ENCODE data around the gene RECQL. TPM values are rescaled to one million over a fixed set of nuclear protein-coding genes. Genes with fewer than 3 reads are reported as not detected.
A peak's percentile ranks its signal among the peaks of the same experiment; 100 is the strongest.
"Not testable (repeated sequence)": the region's sequence is repeated elsewhere in the genome, so short reads cannot be mapped to it uniquely, and the experiment has no call there.

The RECQL gene
- total RNA-seq, 2 donors from 2014 or later, result 39.8 to 66.5 TPM

- Histone ChIP-seq H3K9ac (ENCODE audit: extremely low read depth, low read length, poor library complexity, severe bottlenecking) (no peak overlapping the region), H3K36me3 (ENCODE audit: control insufficient read depth, insufficient read depth, low read length) (no peaks in the 10 kb centered on the region), H3K9me3 (ENCODE audit: control insufficient read depth, low read length) (peaks cover 8% of the 10 kb centered on the region), H3K4me3 (ENCODE audit: low read length) (no peak overlapping the region), H3K27me3 (ENCODE audit: control insufficient read depth, insufficient read depth, low read length, poor library complexity, severe bottlenecking) (no peaks in the 10 kb centered on the region), H3K4me1 (ENCODE audit: control insufficient read depth, insufficient read depth, low read length) (no peaks in the 10 kb centered on the region), H3K27ac (ENCODE audit: low read depth, low read length) (no peak overlapping the region)
- H3K9me3 Mint-ChIP-seq, result peaks cover 16% of the 10 kb centered on the region
- H3K4me3 Mint-ChIP-seq, result no peak overlapping the region
- WGBS, 2 experiments (ENCODE audit: insufficient coverage in 1 of 2, insufficient read length in 1 of 2), result 75 to 78% methylated on average over 4 of the region's 4 CpGs
- DNase-seq, result peak; percentile 53
- no peak overlapping the region for H3K27ac Mint-ChIP-seq
- peaks cover 15% of the 10 kb centered on the region for H3K27me3 Mint-ChIP-seq (ENCODE audit: insufficient read depth)
- H3K36me3 Mint-ChIP-seq (ENCODE audit: low read depth), result no peaks in the 10 kb centered on the region
- peaks cover 5% of the 10 kb centered on the region for H3K4me1 Mint-ChIP-seq
- TF ChIP-seq, protein P1, sequence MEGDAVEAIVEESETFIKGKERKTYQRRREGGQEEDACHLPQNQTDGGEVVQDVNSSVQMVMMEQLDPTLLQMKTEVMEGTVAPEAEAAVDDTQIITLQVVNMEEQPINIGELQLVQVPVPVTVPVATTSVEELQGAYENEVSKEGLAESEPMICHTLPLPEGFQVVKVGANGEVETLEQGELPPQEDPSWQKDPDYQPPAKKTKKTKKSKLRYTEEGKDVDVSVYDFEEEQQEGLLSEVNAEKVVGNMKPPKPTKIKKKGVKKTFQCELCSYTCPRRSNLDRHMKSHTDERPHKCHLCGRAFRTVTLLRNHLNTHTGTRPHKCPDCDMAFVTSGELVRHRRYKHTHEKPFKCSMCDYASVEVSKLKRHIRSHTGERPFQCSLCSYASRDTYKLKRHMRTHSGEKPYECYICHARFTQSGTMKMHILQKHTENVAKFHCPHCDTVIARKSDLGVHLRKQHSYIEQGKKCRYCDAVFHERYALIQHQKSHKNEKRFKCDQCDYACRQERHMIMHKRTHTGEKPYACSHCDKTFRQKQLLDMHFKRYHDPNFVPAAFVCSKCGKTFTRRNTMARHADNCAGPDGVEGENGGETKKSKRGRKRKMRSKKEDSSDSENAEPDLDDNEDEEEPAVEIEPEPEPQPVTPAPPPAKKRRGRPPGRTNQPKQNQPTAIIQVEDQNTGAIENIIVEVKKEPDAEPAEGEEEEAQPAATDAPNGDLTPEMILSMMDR (conservative IDR thresholded peaks at IDR 0.05), result no peak
Observed at GRCh38 chr12:21429994-21430393, 71.4 kb downstream of the RECQL start.

DNA sequence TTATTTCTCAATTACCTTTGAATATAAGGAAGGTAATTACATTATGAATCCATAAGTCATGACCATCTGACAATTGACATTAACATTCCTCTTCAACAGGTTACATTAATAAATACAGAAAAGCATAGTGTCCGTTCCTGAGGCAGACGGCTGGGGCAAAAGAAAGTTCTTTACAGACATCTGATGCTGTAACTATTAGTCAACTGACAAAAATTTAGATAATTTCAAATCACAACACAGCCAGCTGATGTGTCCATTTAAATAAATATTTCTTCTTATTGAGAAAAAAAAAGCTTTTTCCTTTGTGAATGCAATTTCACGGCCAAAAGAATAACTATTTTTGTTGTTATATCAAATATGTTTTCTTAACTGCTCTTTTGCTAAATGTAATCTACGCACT is 73.2 kb downstream of the RECQL start:
- H3K27ac ChIP-seq (ENCODE audit: low read depth, low read length), result no peak overlapping the region
- H3K27ac Mint-ChIP-seq, result no peak overlapping the region

DNA sequence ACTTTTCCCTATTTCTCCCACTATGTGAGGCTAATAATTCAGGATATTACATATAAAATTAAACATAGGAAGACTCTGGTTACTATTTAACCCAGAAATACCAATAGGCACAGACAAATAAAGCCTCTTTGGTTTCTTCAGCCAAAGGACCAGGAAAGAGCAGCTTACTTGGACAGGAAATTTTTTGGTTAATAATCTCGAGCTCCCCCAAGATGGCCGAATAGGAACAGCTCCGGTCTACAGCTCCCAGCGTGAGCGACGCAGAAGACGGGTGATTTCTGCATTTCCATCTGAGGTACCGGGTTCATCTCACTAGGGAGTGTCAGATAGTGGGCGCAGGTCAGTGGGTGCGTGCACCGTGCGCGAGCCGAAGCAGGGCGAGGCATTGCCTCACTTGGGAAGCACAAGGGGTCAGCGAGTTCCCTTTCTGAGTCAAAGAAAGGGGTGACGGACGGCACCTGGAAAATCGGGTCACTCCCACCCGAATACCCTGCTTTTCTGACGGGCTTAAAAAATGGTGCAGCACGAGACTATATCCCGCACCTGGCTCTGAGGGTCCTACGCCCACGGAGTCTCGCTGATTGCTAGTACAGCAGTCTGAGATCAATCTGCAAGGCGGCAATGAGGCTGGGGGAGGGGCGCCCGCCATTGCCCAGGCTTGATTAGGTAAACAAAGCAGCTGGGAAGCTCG is 82.3 kb downstream of the RECQL start:
- not testable (repeated sequence) for H3K4me1 ChIP-seq (ENCODE audit: control insufficient read depth, insufficient read depth, low read length); H3K27me3 Mint-ChIP-seq (ENCODE audit: insufficient read depth); H3K27ac ChIP-seq (ENCODE audit: low read depth, low read length); H3K9ac ChIP-seq (ENCODE audit: extremely low read depth, low read length, poor library complexity, severe bottlenecking); H3K27me3 ChIP-seq (ENCODE audit: control insufficient read depth, insufficient read depth, low read length, poor library complexity, severe bottlenecking); H3K36me3 ChIP-seq (ENCODE audit: control insufficient read depth, insufficient read depth, low read length); H3K9me3 ChIP-seq (ENCODE audit: control insufficient read depth, low read length); H3K36me3 Mint-ChIP-seq (ENCODE audit: low read depth)
- peak overlapping the region; percentile 40 for H3K4me3 ChIP-seq (ENCODE audit: low read length)
- DNase-seq, result peak; percentile 76
- H3K4me3 Mint-ChIP-seq, result peak overlapping the region; percentile 61
- H3K4me1 Mint-ChIP-seq, result peaks cover 20% of the 10 kb centered on the region
- WGBS, 2 experiments (ENCODE audit: insufficient coverage in 1 of 2, insufficient read length in 1 of 2), result 90 to 91% methylated on average over 20 to 28 of the region's 30 CpGs
- peak overlapping the region; percentile 95 for H3K27ac Mint-ChIP-seq
- peaks cover 19% of the 10 kb centered on the region for H3K9me3 Mint-ChIP-seq

More for the DNA sequence above, 73.2 kb downstream of the RECQL start:
- no peak for DNase-seq
- no peak overlapping the region for H3K4me3 ChIP-seq (ENCODE audit: low read length)
- peaks cover 8% of the 10 kb centered on the region for H3K9me3 ChIP-seq (ENCODE audit: control insufficient read depth, low read length)
- H3K27me3 ChIP-seq (ENCODE audit: control insufficient read depth, insufficient read depth, low read length, poor library complexity, severe bottlenecking), result no peaks in the 10 kb centered on the region
- Mint-ChIP-seq H3K4me1 (no peaks in the 10 kb centered on the region), H3K9me3 (peaks cover 16% of the 10 kb centered on the region), H3K27me3 (ENCODE audit: insufficient read depth) (peaks cover 7% of the 10 kb centered on the region), H3K36me3 (ENCODE audit: low read depth) (no peaks in the 10 kb centered on the region), H3K4me3 (no peak overlapping the region)
- H3K4me1 ChIP-seq (ENCODE audit: control insufficient read depth, insufficient read depth, low read length), result no peaks in the 10 kb centered on the region
- TF ChIP-seq, protein P1 (conservative IDR thresholded peaks at IDR 0.05), result no peak
- 94% methylated on average over 4 of the region's 4 CpGs; no CpG with 5 or more reads in 1 of the 2 experiments for WGBS, 2 experiments (ENCODE audit: insufficient coverage in 1 of 2, insufficient read length in 1 of 2)
- no peak overlapping the region for H3K9ac ChIP-seq (ENCODE audit: extremely low read depth, low read length, poor library complexity, severe bottlenecking)
- H3K36me3 ChIP-seq (ENCODE audit: control insufficient read depth, insufficient read depth, low read length), result no peaks in the 10 kb centered on the region

Other genes starting within 250 kb of the RECQL start
- gene SLCO1A2, start 166.7 kb downstream of the RECQL start, total RNA-seq, result 10 to 100 TPM in 1 of 2 donors, 1 to 10 TPM in 1; 7.3 to 35.4 TPM
- not detected for gene IAPP, start 128.7 kb downstream of the RECQL start, total RNA-seq
- 1 to 10 TPM; 3.8 to 8.1 TPM for gene PYROXD1, start 64.0 kb downstream of the RECQL start, total RNA-seq
- gene GOLT1B, start 154 bp upstream of the RECQL start, total RNA-seq, result 10 to 100 TPM; 38.2 to 67.2 TPM
- gene SPX, start 24.7 kb upstream of the RECQL start, total RNA-seq, result under 1 TPM; 0.38 to 0.48 TPM
- gene GYS2, start 103.2 kb upstream of the RECQL start, total RNA-seq, result not detected
- 1,000 to 10,000 TPM in 1 of 2 donors, 100 to 1,000 TPM in 1; 917 to 1,694 TPM for gene LDHB, start 156.2 kb upstream of the RECQL start, total RNA-seq

Data from endodermal cell (in vitro differentiated cells).